ENCODE results near the gene KLHL3.

KLHL3 gene

GRCh38 chr5:137613554-137614265 is 122.2 kb downstream of the KLHL3 start:
- ATAC-seq (ENCODE audit: low read depth) (no peak), DNase-seq (ENCODE audit: low spot score) (no peak)
- H3K27ac ChIP-seq (ENCODE audit: poor library complexity, severe bottlenecking): no peak overlapping the region
- no peak for TF ChIP-seq CTCF (IDR thresholded peaks at IDR 0.05; ENCODE audit: poor library complexity, severe bottlenecking)
- H3K9me3 ChIP-seq (ENCODE audit: severe bottlenecking): no peaks in the 10 kb centered on the region
- no peak overlapping the region for H3K4me3 ChIP-seq (ENCODE audit: severe bottlenecking)
- no peaks in the 10 kb centered on the region for H3K4me1 ChIP-seq (ENCODE audit: insufficient read depth, poor library complexity, severe bottlenecking)
- H3K36me3 ChIP-seq (ENCODE audit: low read depth): no peaks in the 10 kb centered on the region
- H3K27me3 ChIP-seq (ENCODE audit: insufficient read depth, poor library complexity, severe bottlenecking): no peaks in the 10 kb centered on the region

GRCh38 chr5:137612576-137612975 is 123.3 kb downstream of the KLHL3 start:
- H3K27me3 ChIP-seq (ENCODE audit: insufficient read depth, poor library complexity, severe bottlenecking): no peaks in the 10 kb centered on the region
- no peak for DNase-seq (ENCODE audit: low spot score)
- ATAC-seq (ENCODE audit: low read depth): no peak
- no peaks in the 10 kb centered on the region for H3K9me3 ChIP-seq (ENCODE audit: severe bottlenecking)
- no peak for TF ChIP-seq CTCF (IDR thresholded peaks at IDR 0.05; ENCODE audit: poor library complexity, severe bottlenecking)
- H3K4me3 ChIP-seq (ENCODE audit: severe bottlenecking): no peak overlapping the region
- no peak overlapping the region for H3K27ac ChIP-seq (ENCODE audit: poor library complexity, severe bottlenecking)
- H3K36me3 ChIP-seq (ENCODE audit: low read depth): no peaks in the 10 kb centered on the region
- no peaks in the 10 kb centered on the region for H3K4me1 ChIP-seq (ENCODE audit: insufficient read depth, poor library complexity, severe bottlenecking)

GRCh38 chr5:137611794-137612435 is 124.0 kb downstream of the KLHL3 start:
- ATAC-seq (ENCODE audit: low read depth) (no peak), DNase-seq (ENCODE audit: low spot score) (no peak)
- Histone ChIP-seq H3K4me3 (ENCODE audit: severe bottlenecking) (no peak overlapping the region), H3K36me3 (ENCODE audit: low read depth) (no peaks in the 10 kb centered on the region), H3K27me3 (ENCODE audit: insufficient read depth, poor library complexity, severe bottlenecking) (no peaks in the 10 kb centered on the region), H3K9me3 (ENCODE audit: severe bottlenecking) (no peaks in the 10 kb centered on the region), H3K27ac (ENCODE audit: poor library complexity, severe bottlenecking) (no peak overlapping the region), H3K4me1 (ENCODE audit: insufficient read depth, poor library complexity, severe bottlenecking) (no peaks in the 10 kb centered on the region)
- no peak for TF ChIP-seq CTCF (IDR thresholded peaks at IDR 0.05; ENCODE audit: poor library complexity, severe bottlenecking)

GRCh38 chr5:137611011-137611580 is 124.8 kb downstream of the KLHL3 start:
- no peaks in the 10 kb centered on the region for H3K4me1 ChIP-seq (ENCODE audit: insufficient read depth, poor library complexity, severe bottlenecking)
- DNase-seq (ENCODE audit: low spot score): no peak
- H3K9me3 ChIP-seq (ENCODE audit: severe bottlenecking): no peaks in the 10 kb centered on the region
- H3K4me3 ChIP-seq (ENCODE audit: severe bottlenecking): no peak overlapping the region
- TF ChIP-seq CTCF (IDR thresholded peaks at IDR 0.05; ENCODE audit: poor library complexity, severe bottlenecking): no peak
- H3K36me3 ChIP-seq (ENCODE audit: low read depth): no peaks in the 10 kb centered on the region
- no peak overlapping the region for H3K27ac ChIP-seq (ENCODE audit: poor library complexity, severe bottlenecking)
- no peak for ATAC-seq (ENCODE audit: low read depth)
- no peaks in the 10 kb centered on the region for H3K27me3 ChIP-seq (ENCODE audit: insufficient read depth, poor library complexity, severe bottlenecking)

- Histone ChIP-seq H3K4me1 (ENCODE audit: insufficient read depth, poor library complexity, severe bottlenecking) (no peaks in the 10 kb centered on the region), H3K36me3 (ENCODE audit: low read depth) (no peaks in the 10 kb centered on the region), H3K9me3 (ENCODE audit: severe bottlenecking) (no peaks in the 10 kb centered on the region), H3K27me3 (ENCODE audit: insufficient read depth, poor library complexity, severe bottlenecking) (no peaks in the 10 kb centered on the region), H3K27ac (ENCODE audit: poor library complexity, severe bottlenecking) (no peak overlapping the region), H3K4me3 (ENCODE audit: severe bottlenecking) (no peak overlapping the region)
- DNase-seq (ENCODE audit: low spot score) (no peak), ATAC-seq (ENCODE audit: low read depth) (no peak)
- TF ChIP-seq CTCF (IDR thresholded peaks at IDR 0.05; ENCODE audit: poor library complexity, severe bottlenecking): no peak
Observed at GRCh38 chr5:137610598-137610997, 125.3 kb downstream of the KLHL3 start.
